ENCODE measurements around the gene SKI.
"Not testable (repeated sequence)": the region's sequence is repeated elsewhere in the genome, so short reads cannot be mapped to it uniquely, and the experiment has no call there.

Gene SKI

DNA sequence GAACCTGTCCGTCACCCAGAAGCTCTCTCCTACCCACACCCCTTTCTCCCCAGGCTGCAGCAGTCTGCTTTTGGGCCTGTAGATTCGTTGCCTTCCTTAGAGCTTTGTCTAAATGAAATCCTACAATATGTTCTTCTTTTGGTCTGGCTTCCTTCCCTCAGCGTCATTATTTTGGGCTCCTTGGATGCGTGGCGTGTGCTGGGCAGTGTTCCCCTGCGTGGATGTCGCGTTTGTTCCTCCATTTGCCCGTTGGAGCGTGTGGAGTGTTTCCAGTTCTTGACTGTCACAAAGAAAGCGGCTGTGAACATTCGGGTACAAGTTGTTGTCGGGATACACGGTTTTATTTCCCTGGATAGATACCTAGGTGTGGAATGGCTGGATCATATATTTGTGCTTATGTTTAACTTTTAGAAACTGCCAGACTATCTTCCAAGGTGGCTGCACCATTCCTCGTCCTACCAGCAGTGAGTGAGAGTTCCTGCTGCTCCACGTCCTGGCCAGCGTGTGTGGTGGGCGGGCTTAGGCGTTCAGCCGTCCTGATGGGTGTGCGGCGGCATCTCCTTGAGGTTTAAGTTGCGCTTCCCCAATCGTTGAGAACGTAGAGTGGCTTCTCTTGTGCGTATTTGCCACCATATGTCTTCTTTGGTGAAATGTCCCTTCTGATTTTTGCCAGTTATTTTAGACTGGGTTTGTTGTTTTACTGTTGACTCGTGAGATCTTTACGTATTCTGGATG lies 31.7 kb downstream of the SKI start:
- in situ Hi-C loops (cut with MboI; ENCODE audit: low sequenced_read_pairs), result no loop called here

- in situ Hi-C loops (cut with MboI; ENCODE audit: low sequenced_read_pairs), result not testable (repeated sequence)
Measured at GRCh38 chr1:2260470-2260869, 32.4 kb downstream of the SKI start.

DNA sequence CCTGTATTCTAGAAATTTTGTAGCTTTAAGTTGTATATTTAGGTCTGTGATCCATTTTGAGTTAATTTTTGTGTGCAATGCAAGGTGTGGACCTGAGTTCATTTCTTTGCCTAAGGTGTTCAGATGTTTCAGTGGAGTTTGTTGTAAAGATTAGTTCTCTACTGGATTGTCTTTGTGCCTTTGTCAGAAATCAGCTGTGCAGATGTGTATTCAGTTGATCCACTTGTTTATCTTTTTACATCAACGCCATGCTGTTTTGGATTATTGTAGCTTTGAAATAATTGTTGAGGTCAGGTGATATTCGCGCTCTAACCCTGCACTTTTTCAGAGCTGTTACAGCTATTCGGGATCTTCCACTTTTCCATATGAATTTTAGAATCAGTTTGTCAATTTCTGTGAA lies 32.8 kb downstream of the SKI start:
- in situ Hi-C loops (cut with MboI; ENCODE audit: low sequenced_read_pairs), result no loop called here

- in situ Hi-C loops (cut with MboI; ENCODE audit: low sequenced_read_pairs), result not testable (repeated sequence)
Measured at GRCh38 chr1:2261476-2262395, 33.6 kb downstream of the SKI start.

DNA sequence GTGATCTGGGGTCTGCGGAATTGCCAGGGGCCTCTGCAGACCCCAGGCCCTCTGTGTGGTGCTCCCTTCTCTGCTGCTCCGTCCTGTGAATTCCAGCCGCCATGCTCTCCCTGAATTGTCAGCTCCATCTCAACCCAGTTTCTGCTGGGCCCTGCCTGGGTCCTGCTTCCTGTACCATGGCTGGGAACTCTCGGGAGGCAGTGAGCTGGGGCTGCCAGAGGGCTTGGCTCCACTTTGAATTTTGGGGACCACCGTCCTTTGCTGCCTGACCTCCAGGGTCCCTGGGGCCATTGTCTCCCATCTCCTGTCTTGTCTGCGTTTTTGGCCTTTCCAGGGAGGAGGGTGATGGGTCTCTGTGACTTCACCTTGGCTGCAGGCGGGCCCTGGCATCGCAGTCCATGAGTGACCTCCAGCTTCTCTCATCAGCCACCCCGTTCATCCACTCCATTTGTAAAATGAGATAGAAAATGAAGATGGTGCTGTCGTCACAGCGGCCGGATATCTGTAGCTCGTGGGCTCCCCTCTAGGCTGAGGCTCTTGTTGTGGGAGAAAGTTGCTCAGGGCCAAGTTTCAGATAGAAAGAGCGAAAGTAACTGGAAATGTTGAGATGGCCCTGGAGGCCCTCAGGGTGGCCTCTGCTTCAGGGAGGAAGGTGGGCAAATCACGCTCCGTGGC lies 38.3 kb downstream of the SKI start:
- in situ Hi-C loops (cut with MboI; ENCODE audit: low sequenced_read_pairs), result no loop called here

DNA sequence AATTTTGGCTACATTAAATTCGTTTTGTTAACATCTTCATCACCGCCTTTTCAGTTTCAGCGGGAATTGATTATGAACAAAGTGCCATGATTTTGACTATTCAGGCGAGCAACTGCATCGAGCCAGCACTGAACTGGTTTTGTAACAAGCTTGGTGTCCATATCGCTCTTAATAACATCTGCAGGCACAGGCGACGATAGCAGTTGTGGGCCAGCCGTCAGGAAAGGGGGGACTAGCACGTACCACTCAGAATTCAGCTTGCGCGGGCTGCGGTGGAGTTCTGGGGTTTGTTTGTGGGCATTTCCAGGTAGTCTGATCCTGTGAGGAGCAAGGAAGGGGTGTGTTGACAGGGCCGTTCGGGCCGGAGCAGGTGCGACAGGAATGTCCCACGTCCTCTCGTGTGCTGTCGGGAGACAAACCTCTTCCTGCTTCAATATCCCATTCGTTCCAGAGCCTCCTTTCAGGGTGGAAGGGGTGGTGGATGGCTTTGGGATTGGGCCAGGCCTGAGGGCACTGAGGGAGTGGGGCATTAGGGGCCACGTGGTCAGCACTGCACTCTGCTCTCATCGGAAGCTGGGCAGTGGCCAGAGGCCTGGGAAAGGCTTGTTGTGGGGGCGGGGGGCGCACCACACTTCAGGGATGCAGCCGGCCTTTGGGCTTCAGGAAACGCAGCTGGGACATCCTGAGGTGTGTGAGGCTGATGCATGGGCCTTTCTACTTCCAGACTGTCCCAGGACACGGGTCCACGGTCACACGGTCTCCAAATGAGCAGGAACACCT lies 39.1 kb downstream of the SKI start:
- in situ Hi-C loops (cut with MboI; ENCODE audit: low sequenced_read_pairs), result no loop called here

GRCh38 chr1:2267862-2268261 lies 39.7 kb downstream of the SKI start:
- in situ Hi-C loops (cut with MboI; ENCODE audit: low sequenced_read_pairs), result no loop called here

GRCh38 chr1:2268285-2269056 lies 40.4 kb downstream of the SKI start:
- in situ Hi-C loops (cut with MboI; ENCODE audit: low sequenced_read_pairs), result no loop called here

DNA sequence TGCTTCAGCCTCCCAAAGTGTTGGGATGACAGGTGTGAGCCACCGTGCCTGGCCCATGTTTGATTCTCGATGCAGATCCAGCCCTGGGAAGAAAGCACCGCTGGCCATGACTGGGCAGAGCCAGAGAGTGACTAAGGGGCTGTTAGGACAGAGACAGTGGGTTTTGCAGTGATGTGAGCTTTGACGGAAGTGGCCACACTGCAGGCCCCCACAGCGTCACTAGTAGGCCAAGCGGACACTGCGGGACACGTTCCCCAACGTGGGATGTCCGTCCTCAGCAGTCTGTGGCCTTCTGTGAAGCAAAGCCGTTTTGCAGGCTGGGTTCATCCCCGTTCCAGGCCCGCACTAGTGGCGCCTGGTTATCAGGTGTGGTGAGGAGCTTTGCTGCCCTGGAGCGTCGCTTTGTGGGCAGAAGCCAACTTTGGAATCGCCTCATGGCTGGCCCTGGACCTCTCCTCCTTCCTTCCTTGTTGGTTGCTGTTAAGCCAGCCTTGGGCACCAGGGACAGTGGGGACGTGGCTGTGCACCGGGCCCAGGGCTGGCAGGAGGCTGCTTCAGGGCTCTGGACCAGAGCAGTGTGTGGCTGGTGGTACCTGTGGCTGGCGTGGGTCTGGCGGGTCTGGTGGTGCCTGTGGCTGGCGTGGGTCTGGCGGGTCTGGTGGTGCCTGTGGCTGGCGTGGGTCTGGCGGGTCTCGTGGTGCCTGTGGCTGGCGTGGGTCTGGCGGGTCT lies 41.2 kb downstream of the SKI start:
- in situ Hi-C loops (cut with MboI; ENCODE audit: low sequenced_read_pairs), result no loop called here

- in situ Hi-C loops (cut with MboI; ENCODE audit: low sequenced_read_pairs), result no loop called here
Measured at GRCh38 chr1:2269922-2270259, 41.8 kb downstream of the SKI start.

GRCh38 chr1:2270260-2271100 lies 42.4 kb downstream of the SKI start:
- in situ Hi-C loops (cut with MboI; ENCODE audit: low sequenced_read_pairs), result no loop called here

- in situ Hi-C loops (cut with MboI; ENCODE audit: low sequenced_read_pairs), result no loop called here
Measured at GRCh38 chr1:2271211-2271721, 43.1 kb downstream of the SKI start.

GRCh38 chr1:2271841-2272655 lies 43.9 kb downstream of the SKI start:
- in situ Hi-C loops (cut with MboI; ENCODE audit: low sequenced_read_pairs), result no loop called here

- in situ Hi-C loops (cut with MboI; ENCODE audit: low sequenced_read_pairs), result no loop called here
Measured at GRCh38 chr1:2272686-2273400, 44.7 kb downstream of the SKI start.

- in situ Hi-C loops (cut with MboI; ENCODE audit: low sequenced_read_pairs), result no loop called here
Measured at GRCh38 chr1:2273401-2274090, 45.4 kb downstream of the SKI start.

GRCh38 chr1:2274231-2274928 lies 46.3 kb downstream of the SKI start:
- in situ Hi-C loops (cut with MboI; ENCODE audit: low sequenced_read_pairs), result no loop called here
